ENCODE measurements around the gene SLC12A1.
A peak's percentile ranks its signal among the peaks of the same experiment; 100 is the strongest.

Gene SLC12A1

GRCh38 chr15:48282216-48282615, 76.1 kb downstream of the SLC12A1 start:
- TF ChIP-seq, protein P1, sequence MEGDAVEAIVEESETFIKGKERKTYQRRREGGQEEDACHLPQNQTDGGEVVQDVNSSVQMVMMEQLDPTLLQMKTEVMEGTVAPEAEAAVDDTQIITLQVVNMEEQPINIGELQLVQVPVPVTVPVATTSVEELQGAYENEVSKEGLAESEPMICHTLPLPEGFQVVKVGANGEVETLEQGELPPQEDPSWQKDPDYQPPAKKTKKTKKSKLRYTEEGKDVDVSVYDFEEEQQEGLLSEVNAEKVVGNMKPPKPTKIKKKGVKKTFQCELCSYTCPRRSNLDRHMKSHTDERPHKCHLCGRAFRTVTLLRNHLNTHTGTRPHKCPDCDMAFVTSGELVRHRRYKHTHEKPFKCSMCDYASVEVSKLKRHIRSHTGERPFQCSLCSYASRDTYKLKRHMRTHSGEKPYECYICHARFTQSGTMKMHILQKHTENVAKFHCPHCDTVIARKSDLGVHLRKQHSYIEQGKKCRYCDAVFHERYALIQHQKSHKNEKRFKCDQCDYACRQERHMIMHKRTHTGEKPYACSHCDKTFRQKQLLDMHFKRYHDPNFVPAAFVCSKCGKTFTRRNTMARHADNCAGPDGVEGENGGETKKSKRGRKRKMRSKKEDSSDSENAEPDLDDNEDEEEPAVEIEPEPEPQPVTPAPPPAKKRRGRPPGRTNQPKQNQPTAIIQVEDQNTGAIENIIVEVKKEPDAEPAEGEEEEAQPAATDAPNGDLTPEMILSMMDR (IDR thresholded peaks at IDR 0.05; ENCODE audit: low read length), result no peak
- no peak for TF ChIP-seq EZH2 (optimal IDR thresholded peaks at IDR 0.05; ENCODE audit: low read depth, low read length)
- TF ChIP-seq EZH2phosphoT487 (IDR thresholded peaks at IDR 0.05; ENCODE audit: low read length), result no peak
- Histone ChIP-seq H3F3A (ENCODE audit: insufficient read depth, low read length) (no peaks in the 10 kb centered on the region), H3K27me3 (replicated peaks; ENCODE audit: insufficient read depth, low read length) (no peaks in the 10 kb centered on the region), H3K4me2 (ENCODE audit: low read depth, low read length) (no peak overlapping the region), H3K9ac (ENCODE audit: low read length) (no peak overlapping the region), H3K9me3 (replicated peaks; ENCODE audit: insufficient read depth, low read length) (no peaks in the 10 kb centered on the region), H3K4me1 (ENCODE audit: low read length) (no peaks in the 10 kb centered on the region), H3K79me2 (ENCODE audit: low read length) (no peaks in the 10 kb centered on the region), H3K4me3 (ENCODE audit: low read length) (no peak overlapping the region), H4K20me1 (ENCODE audit: insufficient read depth, low read length) (no peaks in the 10 kb centered on the region), H3K9me2 (replicated peaks; ENCODE audit: insufficient read depth, low read length) (no peaks in the 10 kb centered on the region), H2AFZ (ENCODE audit: low read length) (no peak overlapping the region), H3K27ac (ENCODE audit: low read length) (no peak overlapping the region), H3K36me3 (replicated peaks; ENCODE audit: insufficient read depth, low read length) (no peaks in the 10 kb centered on the region)
- no peak for DNase-seq

DNA sequence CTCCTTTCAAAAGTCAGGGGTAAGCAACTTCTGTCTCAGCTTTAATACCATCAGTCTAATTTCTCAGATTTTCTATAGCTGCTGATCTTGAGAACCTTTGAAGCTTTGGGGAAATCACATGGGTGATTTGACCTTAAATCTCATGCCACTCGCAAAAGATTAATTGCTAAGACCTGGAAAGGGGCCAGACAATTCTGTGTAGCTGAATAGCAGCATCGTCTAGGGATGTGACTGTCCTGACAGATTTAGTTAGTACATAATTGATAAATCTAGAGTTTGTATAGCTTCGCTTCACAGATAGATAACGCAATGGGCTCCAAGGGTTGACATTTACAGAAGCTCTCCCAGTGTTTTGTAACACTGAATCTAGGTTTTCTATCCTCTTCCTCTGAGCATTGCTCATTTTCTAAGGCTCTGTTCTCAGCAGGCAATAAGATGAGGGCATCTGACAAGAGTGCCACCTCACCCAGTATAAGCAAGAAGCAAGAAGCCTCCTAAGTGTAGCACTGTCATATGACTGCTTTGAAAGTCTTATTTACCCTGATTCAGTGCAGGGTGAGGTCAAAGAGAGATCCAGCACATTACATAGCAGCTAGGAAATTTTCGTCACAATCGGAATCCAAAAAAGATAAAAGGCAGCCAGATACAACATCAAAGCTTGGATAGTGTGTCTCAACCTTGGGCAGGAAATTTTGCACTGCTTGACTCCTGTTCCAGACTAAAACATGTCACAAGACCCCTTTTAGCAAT, 77.5 kb downstream of the SLC12A1 start:
- no peaks in the 10 kb centered on the region for H3K36me3 ChIP-seq (replicated peaks; ENCODE audit: insufficient read depth, low read length)
- no peak overlapping the region for H3K27ac ChIP-seq (ENCODE audit: low read length)
- H3K4me3 ChIP-seq (ENCODE audit: low read length), result no peak overlapping the region
- no peaks in the 10 kb centered on the region for H3K79me2 ChIP-seq (ENCODE audit: low read length)
- no peaks in the 10 kb centered on the region for H3K9me3 ChIP-seq (replicated peaks; ENCODE audit: insufficient read depth, low read length)
- H3K4me2 ChIP-seq (ENCODE audit: low read depth, low read length), result no peak overlapping the region
- H3K9ac ChIP-seq (ENCODE audit: low read length), result no peak overlapping the region
- no peaks in the 10 kb centered on the region for H3K4me1 ChIP-seq (ENCODE audit: low read length)
- H3F3A ChIP-seq (ENCODE audit: insufficient read depth, low read length), result no peaks in the 10 kb centered on the region
- no peak for TF ChIP-seq EZH2 (optimal IDR thresholded peaks at IDR 0.05; ENCODE audit: low read depth, low read length)
- TF ChIP-seq EZH2phosphoT487 (IDR thresholded peaks at IDR 0.05; ENCODE audit: low read length), result no peak
- TF ChIP-seq, protein P1 (IDR thresholded peaks at IDR 0.05; ENCODE audit: low read length), result no peak
- H4K20me1 ChIP-seq (ENCODE audit: insufficient read depth, low read length), result no peaks in the 10 kb centered on the region
- DNase-seq, result no peak
- no peak overlapping the region for H2AFZ ChIP-seq (ENCODE audit: low read length)
- H3K9me2 ChIP-seq (replicated peaks; ENCODE audit: insufficient read depth, low read length), result no peaks in the 10 kb centered on the region
- no peaks in the 10 kb centered on the region for H3K27me3 ChIP-seq (replicated peaks; ENCODE audit: insufficient read depth, low read length)

DNA sequence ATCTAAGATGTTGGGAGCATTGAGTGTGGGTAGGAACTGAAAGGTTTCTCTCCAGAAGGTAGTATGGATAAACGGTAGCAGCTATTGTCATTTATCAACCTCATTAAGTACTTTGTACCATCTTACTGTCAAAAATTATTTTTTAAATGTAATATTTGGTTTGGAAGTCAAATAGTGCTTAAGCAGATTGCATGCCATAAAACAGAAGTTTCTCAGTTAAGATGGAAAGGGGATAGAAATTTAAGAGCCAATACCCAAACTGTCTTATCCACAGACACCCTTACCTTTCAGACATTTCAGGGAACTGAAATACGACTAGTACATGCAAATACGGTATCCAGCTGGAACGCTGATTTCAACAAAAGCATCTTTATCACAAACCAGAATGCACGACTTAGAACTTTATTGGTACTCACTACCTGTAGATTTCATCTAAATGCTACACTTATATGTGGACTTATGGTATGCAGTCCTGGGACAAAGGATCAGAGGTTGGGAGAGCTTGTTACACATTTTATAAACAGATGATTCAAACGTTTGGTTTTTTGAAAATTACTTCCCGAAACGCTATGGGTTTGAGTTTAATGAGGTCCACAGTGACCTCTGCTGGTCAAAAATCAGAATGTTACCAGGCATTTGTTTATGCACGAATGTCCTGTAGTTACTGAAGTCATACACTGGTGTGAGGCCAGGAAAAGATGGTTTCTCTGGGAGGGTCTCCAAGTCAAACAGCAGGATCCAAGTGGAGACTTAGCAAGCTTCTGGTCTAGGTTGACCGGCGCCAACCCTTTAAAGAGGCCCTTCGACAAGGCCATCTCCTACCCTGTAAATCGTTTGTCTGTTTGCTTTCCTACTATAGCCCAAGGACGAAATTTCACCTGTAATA, 79.5 kb downstream of the SLC12A1 start:
- Histone ChIP-seq H4K20me1 (ENCODE audit: insufficient read depth, low read length) (no peaks in the 10 kb centered on the region), H3K9ac (ENCODE audit: low read length) (no peak overlapping the region), H3K4me1 (ENCODE audit: low read length) (no peaks in the 10 kb centered on the region), H3K9me2 (replicated peaks; ENCODE audit: insufficient read depth, low read length) (no peaks in the 10 kb centered on the region), H3K4me2 (ENCODE audit: low read depth, low read length) (peak overlapping the region; percentile 47), H3K36me3 (replicated peaks; ENCODE audit: insufficient read depth, low read length) (no peaks in the 10 kb centered on the region), H2AFZ (ENCODE audit: low read length) (peak overlapping the region; percentile 81), H3K9me3 (replicated peaks; ENCODE audit: insufficient read depth, low read length) (no peaks in the 10 kb centered on the region), H3K4me3 (ENCODE audit: low read length) (peak overlapping the region; percentile 38; the same call in 1 of the 2 replicates), H3K27me3 (replicated peaks; ENCODE audit: insufficient read depth, low read length) (no peaks in the 10 kb centered on the region), H3K79me2 (ENCODE audit: low read length) (no peaks in the 10 kb centered on the region), H3K27ac (ENCODE audit: low read length) (no peak overlapping the region), H3F3A (ENCODE audit: insufficient read depth, low read length) (no peaks in the 10 kb centered on the region)
- peak; percentile 68 for DNase-seq
- TF ChIP-seq, protein P1 (IDR thresholded peaks at IDR 0.05; ENCODE audit: low read length), result peak; percentile 77
- no peak for TF ChIP-seq EZH2phosphoT487 (IDR thresholded peaks at IDR 0.05; ENCODE audit: low read length)
- TF ChIP-seq EZH2 (optimal IDR thresholded peaks at IDR 0.05; ENCODE audit: low read depth, low read length), result no peak

Data from MM.1S (cell line).